SK-N-MC (cell line): ENCODE measurements around the gene RANBP17.

Experiments
- EZH2 ChIP-seq: fragments of 200-600 bp; sonication (generic); IDR thresholded peaks from one replicate; pipeline ENCODE4 v1.6.1; 2017; ENCODE audit warnings: antibody characterized with exemption
- POLR2AphosphoS5 ChIP-seq: IDR thresholded peaks from 2 replicates; pipeline ENCODE4 v1.6.1; 2012; ENCODE audit warnings: mild to moderate bottlenecking, low read depth, low read length, borderline replicate concordance

- TF ChIP-seq POLR2AphosphoS5 (no peak), EZH2 (no peak)
Measured at GRCh38 chr5:170894665-170895064, 32.8 kb downstream of the RANBP17 start.
